B cell (primary cell): ENCODE data around the gene PWWP2B. TPM values are rescaled to one million over a fixed set of nuclear protein-coding genes. Genes with fewer than 3 reads are reported as not detected.

Experiments used
- ATAC-seq: fragments of 200-7000 bp; cut with Tn5 transposase; one replicate; pipeline ENCODE4 v1.10.0; 2021; ENCODE audit warnings: low read depth, mild to moderate bottlenecking, moderate number of reproducible peaks, moderate library complexity
- CTCF ChIA-PET: fragments of 350-600 bp; sonication (Branson Sonifier 250); formaldehyde crosslinking; loops from one replicate; lab custom pipeline; 2021; ENCODE audit warnings: antibody characterized with exemption, inconsistent platforms; lab: Charles Lee
- POLR2A ChIA-PET: fragments of 350-600 bp; sonication (Branson Sonifier 250); formaldehyde crosslinking; loops from one replicate; lab custom pipeline; 2021; ENCODE audit warnings: antibody characterized with exemption; lab: Charles Lee
- DNase-seq: peaks from one replicate; pipeline ENCODE4 v3.0.0; 2013
- H2AFZ ChIP-seq: 2 replicates; pipeline ENCODE4 v1.6.1; 2012; ENCODE audit warnings: mild to moderate bottlenecking, low read depth, low read length; ENCODE audit not compliant: insufficient read depth, poor library complexity, severe bottlenecking
- H3K27ac ChIP-seq, 2 donors: 1 replicate in 1 of 2; 2 replicates in 1 of 2; pipeline ENCODE4 v1.5.1; 2012 to 2013; ENCODE audit warnings: low read length in 2 of 2, mild to moderate bottlenecking in 2 of 2, moderate library complexity in 1 of 2
- H3K27me3 ChIP-seq, 4 experiments: fragments of 200-600 bp in 1 of 4; sonication (generic) in 1 of 4; replicated peaks in 1 of 4; 1 replicate in 2 of 4; 2 replicates in 2 of 4; pipeline versions ENCODE4 v1.6.1 to v1.7.0; 2013 to 2016; ENCODE audit warnings: low read length in 3 of 4, mild to moderate bottlenecking in 2 of 4, mixed read lengths in 1 of 4, moderate library complexity in 1 of 4; ENCODE audit not compliant: insufficient read depth in 4 of 4, control insufficient read depth in 3 of 4; ENCODE audit errors: control extremely low read depth in 1 of 4
- H3K36me3 ChIP-seq, 2 experiments: replicated peaks in 1 of 2; 1 replicate in 1 of 2; 2 replicates in 1 of 2; pipeline versions ENCODE4 v1.6.1 to v1.7.1; 2013; ENCODE audit warnings: low read length in 1 of 2; ENCODE audit not compliant: insufficient read depth in 2 of 2, control insufficient read depth in 1 of 2; ENCODE audit errors: control extremely low read depth in 1 of 2, extremely low read depth in 1 of 2
- H3K4me1 ChIP-seq, 2 donors: fragments of 200-600 bp in 1 of 2; sonication (generic) in 1 of 2; 1 replicate in 1 of 2; 2 replicates in 1 of 2; pipeline versions ENCODE4 v1.5.1 to v1.6.1; 2013 to 2017; ENCODE audit warnings: low read length in 2 of 2; ENCODE audit not compliant: control insufficient read depth in 2 of 2, insufficient read depth in 2 of 2
- H3K4me2 ChIP-seq: replicated peaks from 2 replicates; pipeline ENCODE3; 2012; ENCODE audit warnings: mild to moderate bottlenecking, low read depth, low read length; ENCODE audit not compliant: poor library complexity, severe bottlenecking
- H3K4me3 ChIP-seq, 5 experiments: fragments of 200-600 bp in 1 of 5; sonication (generic) in 1 of 5; 1 replicate in 3 of 5; 2 replicates in 2 of 5; pipeline versions ENCODE4 v1.5.1 to v1.7.0; 2011 to 2016; ENCODE audit warnings: low read length in 4 of 5, mild to moderate bottlenecking in 4 of 5, low read depth in 2 of 5, control low read depth in 1 of 5, moderate library complexity in 1 of 5; ENCODE audit not compliant: insufficient read depth in 1 of 5; ENCODE audit errors: control extremely low read depth in 1 of 5, extremely low read depth in 1 of 5
- H3K79me2 ChIP-seq: fragments of 200-600 bp; sonication (generic); one replicate; pipeline ENCODE4 v1.6.0; 2016; ENCODE audit warnings: low read length; ENCODE audit not compliant: control insufficient read depth, insufficient read depth
- H3K9ac ChIP-seq: fragments of 200-600 bp; sonication (generic); 2 replicates; pipeline ENCODE4 v1.6.1; 2017; ENCODE audit warnings: mild to moderate bottlenecking, low read length, moderate library complexity
- H3K9me3 ChIP-seq, 3 donors: one replicate each; pipeline versions ENCODE4 v1.6.1 to v1.7.1; 2013; ENCODE audit warnings: low read length in 2 of 3; ENCODE audit not compliant: control insufficient read depth in 2 of 3, insufficient read depth in 1 of 3; ENCODE audit errors: control extremely low read depth in 1 of 3
- H4K20me1 ChIP-seq: 2 replicates; pipeline ENCODE4 v1.6.0; 2012; ENCODE audit warnings: mild to moderate bottlenecking, low read length; ENCODE audit not compliant: insufficient read depth, control insufficient read depth, poor library complexity, severe bottlenecking
- H3K27ac Mint-ChIP-seq: one replicate; pipeline ENCODE4 v1.8.0; 2021; ENCODE audit warnings: mixed read lengths
- H3K27me3 Mint-ChIP-seq: one replicate; pipeline ENCODE4 v1.8.0; 2021; ENCODE audit warnings: mixed read lengths
- H3K4me1 Mint-ChIP-seq: one replicate; pipeline ENCODE4 v1.8.0; 2021; ENCODE audit warnings: mixed read lengths
- H3K4me3 Mint-ChIP-seq: one replicate; pipeline ENCODE4 v1.8.0; 2021; ENCODE audit warnings: mixed read lengths
- H3K9me3 Mint-ChIP-seq: one replicate; pipeline ENCODE4 v1.8.0; 2022; ENCODE audit warnings: mixed read lengths; ENCODE audit not compliant: insufficient read depth
- EZH2 ChIP-seq: IDR thresholded peaks from 2 replicates; pipeline ENCODE4 v1.6.1; 2012; ENCODE audit warnings: borderline replicate concordance, low read depth, mild to moderate bottlenecking, moderate library complexity, low read length; ENCODE audit not compliant: insufficient read depth, poor library complexity, severe bottlenecking
- WGBS: methylation state at CpG from one replicate; pipeline ENCODE4 v1.1.5; 2013; ENCODE audit warnings: missing lambda C conversion rate; ENCODE audit not compliant: insufficient coverage; 5-methylcytosine and 5-hydroxymethylcytosine counted together
- intact Hi-C: fragments of 100-400 bp; cut with micrococcal nuclease; formaldehyde crosslinking; loops from one replicate; pipeline ENCODE4 v1.10.0; 2022
- polyA plus RNA-seq: library from polyadenylated mRNA; depleted of rRNA; stranded (reverse); fragments of >200 nt; gene quantifications from 2 replicates; pipeline ENCODE4 v1.2.3, GENCODE V29; 2012
- total RNA-seq, 2 donors: library from RNA; stranded (reverse); fragments of 120-200 nt in 1 of 2; gene quantifications; 1 replicate in 1 of 2; 2 replicates in 1 of 2; pipeline versions ENCODE4 v1.2.3 to v1.2.4, GENCODE V29; 2013 to 2022
- TF ChIP-seq, protein P1 (sequence below): fragments of 200-600 bp; IDR thresholded peaks from one replicate; pipeline ENCODE4 v1.8.0; 2022; ENCODE audit warnings: antibody characterized with exemption, mild to moderate bottlenecking

PWWP2B gene
- total and polyA plus RNA-seq, 2 donors (not counting 1 experiment from before 2014, with no cell fraction given) = 13.6 to 34.4 TPM

DNA sequence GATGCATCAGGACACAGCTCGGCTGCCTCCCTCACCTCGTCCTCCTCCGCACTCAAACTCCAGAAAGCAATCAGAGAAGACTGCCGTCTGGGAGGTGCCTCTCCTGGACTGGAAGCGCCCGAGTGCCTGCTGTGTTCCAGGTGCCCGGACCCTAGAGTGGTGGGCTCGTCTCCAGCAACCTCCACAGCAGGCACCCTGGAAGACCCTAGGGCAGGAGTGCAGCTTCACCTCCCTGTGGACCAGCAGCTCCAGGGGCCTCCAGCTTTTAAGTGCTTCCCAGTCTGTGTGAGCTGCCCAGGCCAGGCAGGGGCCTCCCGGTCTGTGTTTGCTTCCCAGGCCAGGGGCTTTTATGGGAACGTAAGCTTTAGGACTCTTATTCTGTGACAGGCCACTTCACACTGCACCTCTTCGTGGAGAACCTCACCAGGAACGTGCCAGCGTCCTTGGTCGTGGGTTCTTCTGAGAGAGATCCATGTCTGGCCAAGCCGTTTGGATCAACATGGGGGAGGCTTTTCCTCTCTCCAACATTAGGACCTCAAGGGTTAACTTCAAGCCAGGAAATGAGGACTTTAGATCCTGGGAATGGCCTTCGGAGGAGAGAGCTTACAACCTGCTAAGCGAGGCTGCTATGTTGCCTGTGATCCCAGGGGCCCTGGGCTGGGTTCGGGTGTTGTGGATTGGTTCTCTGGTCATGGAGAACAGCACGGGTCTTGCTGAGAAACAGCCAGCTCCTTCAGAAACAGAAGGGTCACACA, 5.9 kb upstream of the PWWP2B start:
- ChIA-PET POLR2A (interaction anchor here (0.6 kb wide), 1 partner anchor 33 kb away, joined by 3 read pairs; no protein-coding TSS in a partner anchor), CTCF (interaction anchor here (0.6 to 3.4 kb wide), 5 partner anchors 32 to 64 kb away, joined by 3 to 15 read pairs (median 3); no protein-coding TSS in a partner anchor)
- Mint-ChIP-seq H3K4me3 (no peak overlapping the region), H3K27me3 (no peaks in the 10 kb centered on the region), H3K9me3 (peaks cover 6% of the 10 kb centered on the region), H3K4me1 (peaks cover 30% of the 10 kb centered on the region), H3K27ac (peak overlapping the region; percentile 26)
- peaks cover 8% of the 10 kb centered on the region for H3K79me2 ChIP-seq
- no peaks in the 10 kb centered on the region for H3K9me3 ChIP-seq
- H3K4me2 ChIP-seq = no peak overlapping the region
- no peak overlapping the region for H3K27ac ChIP-seq
- H3K27me3 ChIP-seq = no peaks in the 10 kb centered on the region
- WGBS = 95% methylated on average over 16 of the region's 19 CpGs
- no peak overlapping the region for H3K9ac ChIP-seq
- intact Hi-C loops = no loop called here
- no peak overlapping the region for H2AFZ ChIP-seq
- H3K4me1 ChIP-seq = peaks cover 32 to 50% of the 10 kb centered on the region in 2 donors
- TF ChIP-seq, protein P1, sequence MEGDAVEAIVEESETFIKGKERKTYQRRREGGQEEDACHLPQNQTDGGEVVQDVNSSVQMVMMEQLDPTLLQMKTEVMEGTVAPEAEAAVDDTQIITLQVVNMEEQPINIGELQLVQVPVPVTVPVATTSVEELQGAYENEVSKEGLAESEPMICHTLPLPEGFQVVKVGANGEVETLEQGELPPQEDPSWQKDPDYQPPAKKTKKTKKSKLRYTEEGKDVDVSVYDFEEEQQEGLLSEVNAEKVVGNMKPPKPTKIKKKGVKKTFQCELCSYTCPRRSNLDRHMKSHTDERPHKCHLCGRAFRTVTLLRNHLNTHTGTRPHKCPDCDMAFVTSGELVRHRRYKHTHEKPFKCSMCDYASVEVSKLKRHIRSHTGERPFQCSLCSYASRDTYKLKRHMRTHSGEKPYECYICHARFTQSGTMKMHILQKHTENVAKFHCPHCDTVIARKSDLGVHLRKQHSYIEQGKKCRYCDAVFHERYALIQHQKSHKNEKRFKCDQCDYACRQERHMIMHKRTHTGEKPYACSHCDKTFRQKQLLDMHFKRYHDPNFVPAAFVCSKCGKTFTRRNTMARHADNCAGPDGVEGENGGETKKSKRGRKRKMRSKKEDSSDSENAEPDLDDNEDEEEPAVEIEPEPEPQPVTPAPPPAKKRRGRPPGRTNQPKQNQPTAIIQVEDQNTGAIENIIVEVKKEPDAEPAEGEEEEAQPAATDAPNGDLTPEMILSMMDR = no peak
- no peak for TF ChIP-seq EZH2
- DNase-seq (no peak), ATAC-seq (no peak)
- H3K36me3 ChIP-seq = no peaks in the 10 kb centered on the region
- H3K4me3 ChIP-seq = no peak overlapping the region
- peaks cover 6% of the 10 kb centered on the region for H4K20me1 ChIP-seq

DNA sequence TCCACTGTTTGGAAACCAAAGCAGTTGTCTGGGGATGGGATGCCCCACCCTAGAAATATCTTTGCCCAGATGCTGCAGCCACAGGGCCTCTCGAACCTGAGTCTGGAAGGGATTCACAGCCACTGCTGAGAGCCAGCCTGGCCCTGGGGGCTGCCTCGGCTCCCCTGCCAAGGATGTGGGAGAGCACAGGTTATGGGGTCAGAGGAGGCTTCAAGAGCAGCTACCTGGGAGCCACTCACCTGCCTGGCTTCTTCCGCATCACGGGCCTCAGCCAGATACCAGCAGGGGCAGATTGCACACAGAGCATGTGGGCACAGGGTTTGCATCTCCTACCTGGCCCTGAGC, 5.4 kb upstream of the PWWP2B start:
- peaks cover 6% of the 10 kb centered on the region for H3K9me3 Mint-ChIP-seq
- Histone ChIP-seq H3K9ac (no peak overlapping the region), H3K9me3 (no peaks in the 10 kb centered on the region), H4K20me1 (peaks cover 6% of the 10 kb centered on the region), H3K79me2 (peaks cover 8% of the 10 kb centered on the region), H3K4me2 (no peak overlapping the region), H3K27me3 (no peaks in the 10 kb centered on the region), H2AFZ (no peak overlapping the region), H3K36me3 (no peaks in the 10 kb centered on the region), H3K4me3 (no peak overlapping the region), H3K4me1 (peaks cover 32 to 50% of the 10 kb centered on the region in 2 donors), H3K27ac (peak overlapping the region in 1 of 2 donors; percentile 37)
- H3K27ac Mint-ChIP-seq = peak overlapping the region; percentile 26
- ATAC-seq (no peak), DNase-seq (no peak)
- peaks cover 30% of the 10 kb centered on the region for H3K4me1 Mint-ChIP-seq
- no peak overlapping the region for H3K4me3 Mint-ChIP-seq
- WGBS = 90% methylated on average over 4 of the region's 4 CpGs
- H3K27me3 Mint-ChIP-seq = no peaks in the 10 kb centered on the region
- intact Hi-C loops = no loop called here
- ChIA-PET CTCF (interaction anchor here (0.6 to 3.4 kb wide), 4 partner anchors 31 to 63 kb away, joined by 3 to 15 read pairs (median 3); no protein-coding TSS in a partner anchor), POLR2A (no interaction called here)
- no peak for TF ChIP-seq EZH2
- TF ChIP-seq, protein P1 = no peak
